AG04450 (cell line): ENCODE data around the gene CLN6. TPM values are rescaled to one million over a fixed set of nuclear protein-coding genes. Genes with fewer than 3 reads are reported as not detected.

Experiments used
- CTCF ChIA-PET: fragments of 300-600, 350-600 bp; formaldehyde crosslinking; extraction: SDS; loops from one replicate; lab custom pipeline; 2022; ENCODE audit warnings: antibody characterized with exemption, inconsistent platforms; lab: Charles Lee
- POLR2A ChIA-PET: fragments of 350-600 bp; formaldehyde crosslinking; extraction: SDS; loops from one replicate; lab custom pipeline; 2021; ENCODE audit warnings: antibody characterized with exemption, inconsistent platforms; lab: Yijun Ruan, JAX
- DNase-seq: peaks from one replicate; pipeline ENCODE4 v3.0.0-alpha.2; 2011; ENCODE audit warnings: low read depth, low spot score
- H3K27ac ChIP-seq: one replicate; pipeline ENCODE4 v1.5.1; 2012; ENCODE audit warnings: low read depth, low read length, control low read depth
- H3K27me3 ChIP-seq: one replicate; pipeline ENCODE4 v1.6.0; 2012; ENCODE audit warnings: low read length; ENCODE audit not compliant: control insufficient read depth, insufficient read depth
- H3K4me3 ChIP-seq: 2 replicates; pipeline ENCODE4 v1.5.1; 2011; ENCODE audit warnings: mild to moderate bottlenecking, low read depth, low read length, control low read depth
- H3K9me3 ChIP-seq: 2 replicates; pipeline ENCODE4 v1.5.1; 2012; ENCODE audit warnings: low read length; ENCODE audit not compliant: control insufficient read depth, insufficient read depth
- CTCF ChIP-seq: IDR thresholded peaks from 2 replicates; pipeline ENCODE4 v1.5.1; 2011; ENCODE audit warnings: low read depth, low read length, control low read depth, inconsistent platforms
- polyA minus RNA-seq: library from RNA; depleted of rRNA, polyadenylated mRNA; stranded (reverse); fragments of >200 nt; gene quantifications from 2 replicates; pipeline ENCODE4 v1.2.3, GENCODE V29; 2011; rRNA and poly(A)+ RNA removed
- polyA plus RNA-seq: library from polyadenylated mRNA; depleted of rRNA; stranded (reverse); fragments of >200 nt; gene quantifications from 2 replicates; pipeline ENCODE4 v1.2.3, GENCODE V29; 2011; rRNA removed

The CLN6 gene
- polyA plus RNA-seq (13.0 and 16.0 TPM in 2 replicates), polyA minus RNA-seq (32.4 and 32.8 TPM in 2 replicates)

GRCh38 chr15:68229386-68230156, at the start of gene CLN6:
TSS of gene CLN6 (minus strand) at chr15:68229728. CDS start at chr15:68229584, 144 bp downstream.
- Histone ChIP-seq H3K4me3 (peak within 1 kb of the TSS; percentile 77), H3K27me3 (no peaks in the 10 kb centered on the region), H3K27ac (peak within 1 kb of the TSS; percentile 52), H3K9me3 (no peaks in the 10 kb centered on the region; the same call in 1 of the 2 replicates)
- ChIA-PET POLR2A (interaction anchor here (0.9 kb wide), 1 partner anchor 49 kb away, joined by 3 read pairs; the partner anchor contains the start of gene FEM1B), CTCF (no interaction called here)
- peak; percentile 27 for DNase-seq
- TF ChIP-seq CTCF: no peak

GRCh38 chr15:68278595-68279405, 49.3 kb upstream of the CLN6 start:
- Histone ChIP-seq H3K27ac (peak overlapping the region; percentile 94), H3K4me3 (peak overlapping the region; percentile 96), H3K27me3 (no peaks in the 10 kb centered on the region), H3K9me3 (no peaks in the 10 kb centered on the region)
- no peak for DNase-seq
- ChIA-PET POLR2A (interaction anchor here (0.8 to 2.1 kb wide), 5 partner anchors 10 to 74 kb away, joined by 3 to 13 read pairs (median 4); no protein-coding TSS in a partner anchor), CTCF (interaction anchor here (0.6 to 4.7 kb wide), 3 partner anchors 26 to 28 kb away, joined by 3 to 35 read pairs (median 14); no protein-coding TSS in a partner anchor)
- TF ChIP-seq CTCF: no peak

DNA sequence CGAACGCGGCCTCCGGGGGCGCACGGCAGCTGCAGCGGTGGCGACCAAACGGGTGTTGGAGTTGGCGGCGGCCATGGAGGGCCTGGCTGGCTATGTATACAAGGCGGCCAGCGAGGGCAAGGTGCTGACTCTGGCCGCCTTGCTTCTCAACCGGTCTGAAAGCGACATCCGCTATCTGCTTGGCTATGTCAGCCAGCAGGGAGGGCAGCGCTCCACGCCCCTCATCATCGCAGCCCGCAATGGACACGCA, 48.7 kb upstream of the CLN6 start:
- ChIA-PET CTCF (interaction anchor here (1.1 to 2.5 kb wide), 3 partner anchors 25 to 28 kb away, joined by 3 to 14 read pairs (median 3); no protein-coding TSS in a partner anchor), POLR2A (interaction anchor here (0.8 to 2.1 kb wide), 6 partner anchors 11 to 224 kb away, joined by 3 to 13 read pairs (median 4); no protein-coding TSS in a partner anchor)
- Histone ChIP-seq H3K27ac (peak overlapping the region; percentile 94), H3K9me3 (no peaks in the 10 kb centered on the region), H3K27me3 (no peaks in the 10 kb centered on the region), H3K4me3 (peak overlapping the region; percentile 96)
- no peak for DNase-seq
- TF ChIP-seq CTCF: peak; percentile 40

GRCh38 chr15:68277603-68278344, 48.2 kb upstream of the CLN6 start, which contains the start of gene FEM1B:
TSS of gene FEM1B (plus strand) at chr15:68277745. CDS start at chr15:68278418, 673 bp downstream.
- no peaks in the 10 kb centered on the region for H3K27me3 ChIP-seq
- POLR2A ChIA-PET: interaction anchor here (0.6 to 2.1 kb wide), 13 partner anchors 11 to 1558 kb away, joined by 3 to 13 read pairs (median 3); no protein-coding TSS in a partner anchor
- no peak for TF ChIP-seq CTCF
- H3K4me3 ChIP-seq: peak within 1 kb of the TSS; percentile 96
- CTCF ChIA-PET: interaction anchor here (1.1 to 2.5 kb wide), 3 partner anchors 24 to 28 kb away, joined by 3 to 14 read pairs (median 3); no protein-coding TSS in a partner anchor
- DNase-seq: peak; percentile 80
- H3K9me3 ChIP-seq: no peaks in the 10 kb centered on the region
- H3K27ac ChIP-seq: peak within 1 kb of the TSS; percentile 94
